Right hindlimb (tissue), 1 donor: ENCODE data around the gene CCDC74A.
"Not testable (repeated sequence)": the region's sequence is repeated elsewhere in the genome, so short reads cannot be mapped to it uniquely, and the experiment has no call there.

Experiments used
- DNase-seq: peaks from one replicate; pipeline ENCODE4 v3.0.0-alpha.2; 2018

CCDC74A gene

GRCh38 chr2:131503587-131503986 is 24.1 kb upstream of the CCDC74A start:
- DNase-seq = not testable (repeated sequence)

DNA sequence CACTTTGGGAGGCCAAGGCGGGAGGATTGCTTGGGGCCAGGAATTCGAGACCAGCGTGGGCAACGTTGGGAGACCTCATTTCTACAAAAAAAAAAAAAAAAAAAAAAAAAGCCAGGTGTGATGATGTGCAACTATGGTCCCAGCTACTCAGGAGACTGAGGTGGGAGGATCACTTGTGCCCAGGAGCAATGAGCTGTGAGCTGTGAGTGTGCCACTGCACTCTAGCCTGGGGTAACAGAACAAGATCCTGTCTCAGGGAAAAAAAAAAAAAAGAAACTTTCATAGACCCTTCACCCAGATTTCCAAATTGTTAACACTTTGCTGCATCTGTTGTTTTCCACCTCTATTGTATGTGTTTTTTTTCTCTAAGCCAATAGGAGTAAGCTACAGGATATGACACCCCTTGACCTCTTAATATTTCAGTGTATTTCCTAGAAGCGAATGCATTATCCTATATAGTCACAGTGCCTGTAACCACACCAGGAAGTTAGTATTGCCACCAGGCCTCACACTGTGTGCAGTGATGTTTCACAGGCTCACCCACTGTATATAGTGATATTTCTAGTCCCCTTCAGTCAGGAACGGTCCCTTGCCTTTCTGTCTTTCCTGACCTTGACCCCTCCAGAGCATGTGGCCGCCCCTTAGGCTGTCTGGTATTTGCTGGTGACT is 23.5 kb upstream of the CCDC74A start:
- DNase-seq = not testable (repeated sequence)

DNA sequence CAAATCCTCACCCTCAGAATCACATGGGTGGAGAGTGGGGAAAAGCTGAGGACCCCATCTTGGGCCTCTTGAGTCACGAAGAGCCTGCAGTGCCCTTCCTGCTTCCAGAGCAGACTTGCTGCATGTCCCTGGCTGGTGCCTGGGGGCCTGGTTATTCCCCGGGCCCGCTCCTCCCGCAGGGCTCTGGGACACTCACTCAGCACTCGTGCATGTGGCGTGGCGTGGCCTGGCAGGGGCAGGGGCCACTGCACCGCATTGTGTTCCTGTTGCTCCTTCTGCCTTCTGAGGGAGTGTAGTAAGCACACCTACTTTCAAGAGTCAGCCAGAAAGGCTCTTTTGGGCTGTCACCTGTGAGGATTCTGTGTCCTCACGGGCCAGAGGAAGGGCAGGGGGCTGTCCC is 18.1 kb upstream of the CCDC74A start:
- no peak for DNase-seq

GRCh38 chr2:131511291-131511968 is 16.3 kb upstream of the CCDC74A start:
- not testable (repeated sequence) for DNase-seq

DNA sequence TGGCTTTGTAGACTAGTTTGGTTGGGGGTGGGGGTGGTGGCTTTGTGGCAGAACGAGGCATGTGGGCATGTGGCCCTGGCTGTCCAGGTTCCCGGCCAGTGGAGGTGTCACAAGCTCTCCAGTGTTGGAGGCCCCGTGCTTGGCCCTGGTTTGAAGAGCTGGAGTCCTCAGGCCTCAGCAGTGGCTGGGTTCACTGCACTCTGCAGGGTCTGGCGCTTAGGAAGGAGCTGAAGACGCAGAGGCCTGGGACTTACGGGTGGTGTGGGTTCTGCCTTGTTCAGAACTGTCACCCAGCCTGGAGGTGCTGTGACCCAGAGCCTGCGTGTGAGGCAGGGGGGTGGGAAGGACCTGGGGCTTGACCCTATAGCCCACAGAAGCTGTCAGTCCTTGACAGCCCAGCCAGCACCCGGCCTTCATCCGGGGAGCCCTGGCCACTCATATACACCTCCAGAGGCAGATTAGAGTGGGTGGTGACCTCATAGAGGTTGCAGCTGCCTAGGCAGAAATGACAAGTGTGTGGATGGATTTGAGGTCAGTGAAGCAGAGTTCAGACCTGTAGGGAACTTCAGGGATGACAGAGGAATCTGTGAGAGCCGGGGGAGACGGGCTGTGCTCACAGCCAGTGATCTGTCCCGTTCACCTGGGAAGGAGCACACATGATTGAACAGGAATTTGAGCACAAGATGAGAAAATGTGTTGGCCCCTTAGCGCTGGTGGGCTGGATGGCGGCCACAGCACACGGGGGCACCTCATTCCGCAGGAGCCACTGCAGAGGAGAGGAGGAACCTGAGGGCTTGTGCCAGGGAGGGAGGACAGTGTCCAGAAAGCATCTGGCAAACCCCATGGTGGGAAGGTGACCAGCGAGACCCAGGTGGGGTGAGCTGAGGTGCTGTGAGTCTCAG is 15.5 kb upstream of the CCDC74A start:
- not testable (repeated sequence) for DNase-seq

GRCh38 chr2:131514408-131515166 is 13.1 kb upstream of the CCDC74A start:
- not testable (repeated sequence) for DNase-seq

- not testable (repeated sequence) for DNase-seq
These were observed 12.5 kb upstream of the CCDC74A start for GRCh38 chr2:131515235-131515634.

GRCh38 chr2:131516011-131516410 is 11.7 kb upstream of the CCDC74A start:
- no peak for DNase-seq

- not testable (repeated sequence) for DNase-seq
These were observed 11.1 kb upstream of the CCDC74A start for GRCh38 chr2:131516621-131517020.

GRCh38 chr2:131517106-131517831 is 10.4 kb upstream of the CCDC74A start:
- DNase-seq = no peak

DNA sequence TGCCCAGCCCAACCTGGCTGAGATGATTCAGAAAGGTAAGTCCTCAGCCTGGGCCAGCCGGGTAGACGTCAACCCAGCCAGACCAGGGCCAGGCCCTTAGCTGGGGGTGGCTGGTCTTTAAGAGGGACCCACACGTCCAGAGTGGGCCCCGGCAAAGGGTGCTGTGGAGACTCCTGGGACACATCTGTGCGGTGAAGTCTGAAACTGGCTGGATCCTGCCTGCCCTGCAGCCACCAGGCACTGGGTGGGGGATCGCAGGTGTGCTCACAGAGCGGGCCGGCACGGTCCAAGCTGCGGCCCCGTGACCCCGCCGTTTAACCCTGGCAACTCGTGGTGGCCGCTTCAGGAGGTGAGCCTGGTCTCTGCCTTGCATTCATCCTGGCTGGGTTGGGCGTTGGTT is 9.8 kb upstream of the CCDC74A start:
- not testable (repeated sequence) for DNase-seq

GRCh38 chr2:131518531-131518930 is 9.2 kb upstream of the CCDC74A start:
- not testable (repeated sequence) for DNase-seq

- DNase-seq = no peak
These were observed 8.2 kb upstream of the CCDC74A start for GRCh38 chr2:131519466-131519865.

DNA sequence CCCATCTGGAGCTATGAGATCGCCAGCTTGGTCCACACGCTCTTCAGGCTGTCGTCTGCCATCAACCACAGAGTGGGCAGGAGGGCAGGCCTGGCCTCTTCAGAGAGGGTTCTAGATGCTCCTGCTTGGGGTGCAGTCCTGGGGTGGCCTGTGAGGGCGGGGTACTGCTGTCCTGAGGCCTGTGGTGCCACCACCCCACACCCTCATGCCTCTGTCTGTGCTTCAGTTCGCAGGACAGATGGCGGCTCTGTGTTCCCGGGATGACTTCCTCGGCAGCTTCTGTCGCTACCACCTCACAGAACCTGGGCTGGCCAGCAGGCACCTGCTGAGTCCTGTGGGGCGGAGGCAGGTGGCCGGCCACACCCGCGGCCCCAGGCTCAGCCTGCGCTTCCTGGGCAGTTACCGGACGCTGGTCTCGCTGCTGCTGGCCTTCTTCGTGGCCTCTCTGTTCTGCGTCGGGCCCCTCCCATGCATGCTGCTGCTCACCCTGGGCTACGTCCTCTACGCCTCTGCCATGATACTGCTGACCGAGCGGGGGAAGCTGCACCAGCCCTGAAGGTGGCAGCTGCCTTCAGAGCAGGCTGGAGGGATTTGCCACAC is 7.7 kb upstream of the CCDC74A start:
- DNase-seq = not testable (repeated sequence)

GRCh38 chr2:131520526-131520925 is 7.2 kb upstream of the CCDC74A start:
- DNase-seq = no peak

DNA sequence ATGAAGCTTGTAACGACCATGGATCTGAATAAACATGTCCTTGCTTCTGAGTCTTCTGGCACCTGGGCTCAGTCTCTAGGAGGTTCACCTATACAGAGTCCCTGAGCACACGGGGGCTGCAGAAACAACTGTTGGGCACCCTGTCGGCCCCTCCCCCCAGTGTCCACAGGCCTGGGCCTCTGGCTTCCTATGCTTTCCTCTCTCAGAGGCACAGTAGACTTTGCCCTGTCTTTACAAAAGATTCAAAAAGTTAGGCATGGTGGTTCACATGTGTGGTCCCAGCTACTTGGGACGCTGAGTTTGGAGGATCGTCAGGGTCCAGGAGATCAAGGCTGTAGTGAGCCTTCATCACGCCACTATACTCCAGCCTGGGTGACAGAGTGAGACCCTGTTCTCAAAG is 6.2 kb upstream of the CCDC74A start:
- DNase-seq = not testable (repeated sequence)

- DNase-seq = no peak
These were observed 5.5 kb upstream of the CCDC74A start for GRCh38 chr2:131521961-131522781.

- DNase-seq = not testable (repeated sequence)
These were observed 2.4 kb upstream of the CCDC74A start for GRCh38 chr2:131525256-131525655.

DNA sequence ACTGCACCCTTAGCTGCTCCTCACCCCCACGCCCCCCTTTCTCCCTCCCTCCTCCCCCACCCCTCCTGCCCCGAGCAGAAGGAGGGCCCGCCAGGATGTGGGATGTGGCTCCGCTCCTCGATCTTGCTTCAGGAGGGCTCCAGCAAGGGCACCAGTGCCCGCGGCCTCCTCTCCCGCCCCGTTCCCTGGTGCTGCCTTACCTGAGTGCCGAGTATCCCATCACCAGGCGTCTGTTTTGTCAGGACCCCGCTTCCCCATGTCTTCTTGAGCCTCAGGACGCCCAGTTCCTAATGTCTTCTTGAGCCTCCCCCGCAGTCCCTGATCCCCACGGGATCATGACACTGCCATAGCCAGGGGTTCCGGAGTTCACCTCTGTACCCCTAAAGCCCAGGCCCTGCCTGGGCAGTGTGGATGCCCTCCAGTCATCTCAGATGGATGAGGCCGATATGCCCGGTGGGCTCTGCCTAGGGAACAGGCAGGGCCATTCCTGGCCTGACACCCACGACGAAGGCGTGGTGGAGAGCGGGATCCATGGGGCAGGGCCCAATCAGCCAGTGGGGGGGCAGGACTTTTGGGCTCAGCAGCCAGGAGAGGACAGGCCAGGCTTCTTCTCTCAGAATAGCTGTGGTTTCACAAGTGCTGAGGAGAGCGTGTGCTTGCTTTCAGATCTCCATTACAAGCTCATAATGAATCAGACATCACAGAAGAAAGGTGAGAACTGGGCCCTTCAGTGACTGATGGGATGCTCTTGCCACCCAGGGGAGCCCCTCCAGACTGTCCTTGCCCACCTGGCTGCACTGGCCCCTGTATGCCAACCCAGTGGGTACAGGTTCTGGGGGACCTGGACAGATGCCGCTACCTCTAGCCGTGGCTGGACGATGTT is 1.5 kb downstream of the CCDC74A start:
- not testable (repeated sequence) for DNase-seq
